HG02852 (cell line): Measurements from ENCODE around the gene CTNNA3.
"Not testable (repeated sequence)": the region's sequence is repeated elsewhere in the genome, so short reads cannot be mapped to it uniquely, and the experiment has no call there.

Source experiments
- ATAC-seq: cut with Tn5 transposase; IDR thresholded peaks from one replicate; pipeline ENCODE4 v1.9.1; 2021; ENCODE audit warnings: mild to moderate bottlenecking, moderate library complexity; ENCODE audit not compliant: unreplicated experiment

CTNNA3 gene

GRCh38 chr10:67606572-67606971, 89.4 kb downstream of the CTNNA3 start:
- no peak for ATAC-seq

GRCh38 chr10:67603701-67604100, 92.3 kb downstream of the CTNNA3 start:
- no peak for ATAC-seq

GRCh38 chr10:67603086-67603485, 92.9 kb downstream of the CTNNA3 start:
- ATAC-seq = no peak

DNA sequence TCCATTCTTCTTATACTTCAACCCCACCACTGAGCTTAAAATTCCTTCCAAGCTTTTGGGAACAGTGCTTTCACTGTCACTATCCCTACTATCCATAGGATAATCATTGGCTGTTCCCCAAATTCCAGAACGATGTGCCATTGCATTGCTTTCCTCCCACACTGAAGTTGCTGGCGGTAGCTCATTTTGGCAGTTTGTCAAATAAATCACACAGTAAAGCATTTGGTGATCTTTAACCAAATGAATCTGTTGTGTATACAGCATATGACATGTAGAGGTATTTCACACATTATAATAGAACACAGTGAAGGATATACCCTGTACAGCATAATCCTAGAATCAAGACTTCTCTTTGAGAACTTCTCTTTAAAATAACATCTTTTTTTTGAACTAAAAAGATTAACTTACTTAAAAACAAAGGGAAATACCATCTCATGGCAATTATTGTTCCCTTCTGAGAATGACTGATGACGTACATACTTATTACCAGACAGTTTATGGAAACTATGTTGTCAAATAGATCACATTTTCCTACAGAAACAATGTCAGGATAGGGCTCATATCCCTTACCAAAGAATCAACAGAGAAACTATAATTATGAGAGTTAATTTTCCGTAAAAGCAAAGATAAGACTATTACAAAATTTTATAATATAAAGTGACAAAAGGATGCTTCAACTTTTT, 93.6 kb downstream of the CTNNA3 start:
- no peak for ATAC-seq

DNA sequence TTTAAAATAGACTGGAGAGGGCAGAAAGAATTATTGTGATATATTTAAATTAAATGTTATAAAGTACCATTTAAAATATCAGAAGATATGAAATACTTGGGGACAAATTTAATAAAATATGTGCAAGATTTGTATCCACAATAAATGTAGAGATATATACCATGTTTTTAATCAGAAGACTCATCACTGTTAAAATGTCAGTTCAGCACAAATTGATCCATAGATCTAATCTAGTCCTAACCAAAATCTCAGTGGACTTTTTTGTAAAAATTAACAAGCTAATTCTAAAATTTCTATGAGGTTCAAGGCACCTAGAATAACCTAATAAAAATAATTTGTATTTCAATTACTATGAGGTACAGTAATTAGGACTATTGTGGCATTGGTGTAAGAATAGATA, 96.4 kb downstream of the CTNNA3 start:
- no peak for ATAC-seq

DNA sequence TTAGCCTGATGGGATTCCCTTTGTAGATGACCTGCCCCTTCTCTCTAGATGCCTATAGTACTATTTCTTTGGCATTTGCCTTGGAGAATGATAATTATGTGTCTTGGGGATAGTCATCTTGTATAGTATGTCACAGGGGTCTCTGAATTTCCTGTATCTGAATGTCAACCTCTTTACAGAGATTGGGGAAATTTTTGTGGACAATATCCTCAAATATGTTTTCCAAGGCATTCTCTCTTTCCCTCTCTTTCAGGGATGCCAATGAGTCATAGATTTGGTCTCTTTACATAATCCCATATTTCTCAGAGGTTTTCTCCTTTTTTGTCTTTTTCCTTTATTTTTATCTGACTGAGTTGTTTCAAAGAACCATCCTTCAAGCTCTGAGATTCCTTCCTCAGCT, 99.4 kb downstream of the CTNNA3 start:
- ATAC-seq = no peak

- no peak for ATAC-seq
These were observed 108.2 kb downstream of the CTNNA3 start for GRCh38 chr10:67587771-67588170.

DNA sequence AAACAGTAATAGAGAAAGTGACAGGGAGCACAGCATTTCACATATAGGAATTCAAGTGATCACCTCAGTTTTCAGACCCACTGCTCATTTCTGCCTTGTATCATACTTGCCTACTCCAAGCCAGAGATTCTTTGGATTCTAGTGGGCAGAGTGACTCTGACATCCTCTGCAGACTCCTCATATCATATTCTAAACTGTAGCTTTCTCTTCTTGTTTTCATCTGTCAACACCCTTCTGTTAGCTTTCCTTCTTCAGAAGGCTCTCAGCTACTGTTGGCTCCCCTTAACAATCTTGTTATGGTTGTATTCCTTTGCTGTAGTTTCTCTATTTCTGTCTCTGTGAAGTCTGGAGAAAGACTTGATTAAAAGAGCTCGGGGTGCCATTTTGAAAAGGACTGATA, 120.5 kb downstream of the CTNNA3 start:
- ATAC-seq = no peak

- no peak for ATAC-seq
These were observed 122.5 kb downstream of the CTNNA3 start for GRCh38 chr10:67573484-67573883.

- no peak for ATAC-seq
These were observed 124.5 kb downstream of the CTNNA3 start for GRCh38 chr10:67571503-67571902.

DNA sequence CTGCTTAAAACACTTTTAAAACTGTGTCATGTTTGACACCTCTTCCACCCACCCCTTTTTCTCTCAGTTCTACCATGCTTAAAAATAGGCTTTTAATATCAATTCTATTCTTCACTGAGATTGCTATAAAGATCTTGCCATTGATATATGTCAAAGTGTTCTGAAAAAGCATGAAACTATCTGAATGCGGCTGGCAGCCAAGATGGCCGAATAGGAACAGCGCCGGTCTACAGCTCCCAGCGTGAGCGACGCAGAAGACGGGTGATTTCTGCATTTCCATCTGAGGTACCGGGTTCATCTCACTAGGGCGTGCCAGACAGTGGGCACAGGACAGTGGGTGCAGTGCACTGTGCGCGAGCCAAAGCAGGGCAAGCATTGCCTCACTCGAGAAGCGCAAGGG, 137.7 kb downstream of the CTNNA3 start:
- not testable (repeated sequence) for ATAC-seq

- ATAC-seq = no peak
These were observed 142.7 kb downstream of the CTNNA3 start for GRCh38 chr10:67553254-67553653.

GRCh38 chr10:67550838-67551402, 145.1 kb downstream of the CTNNA3 start:
- no peak for ATAC-seq

GRCh38 chr10:67550046-67550445, 145.9 kb downstream of the CTNNA3 start:
- no peak for ATAC-seq

DNA sequence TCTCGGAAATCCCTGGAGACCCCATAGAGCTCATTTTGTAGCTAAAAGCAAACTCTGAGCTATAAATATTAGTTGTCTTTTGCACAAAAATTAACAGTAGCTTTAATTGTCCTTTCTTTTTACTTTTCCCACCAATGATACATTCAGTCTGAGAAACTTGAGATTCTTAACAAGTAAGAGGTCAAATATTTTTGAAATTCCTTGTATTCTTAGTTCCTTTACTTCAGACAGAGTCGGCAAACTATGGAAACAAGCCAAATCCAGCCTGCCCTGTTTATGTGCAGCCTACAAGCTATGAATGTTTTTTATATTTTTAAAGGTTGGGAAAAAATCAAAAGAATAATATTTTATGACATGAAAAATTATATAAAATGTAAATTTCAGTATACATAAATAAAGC, 146.6 kb downstream of the CTNNA3 start:
- ATAC-seq = no peak

GRCh38 chr10:67541411-67541810, 154.6 kb downstream of the CTNNA3 start:
- no peak for ATAC-seq

DNA sequence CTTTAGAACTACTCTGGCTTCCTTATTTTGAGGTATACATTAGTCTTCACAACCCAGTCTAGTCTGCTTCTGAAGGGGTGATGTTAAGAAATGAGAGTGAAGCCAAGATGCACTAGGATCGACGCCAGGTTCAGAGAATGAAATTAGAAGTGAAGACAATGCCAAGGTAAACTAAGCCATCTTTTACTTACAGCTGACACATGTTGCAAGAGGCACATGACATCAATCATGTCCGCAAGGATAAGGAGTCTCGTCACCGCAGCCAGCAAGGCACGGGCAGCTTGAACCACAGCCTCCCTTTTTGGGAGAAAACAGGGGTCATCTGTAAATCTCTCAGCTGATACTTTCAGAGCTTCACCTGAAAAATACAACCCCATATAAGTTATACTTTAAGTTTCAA, 156.7 kb downstream of the CTNNA3 start:
- no peak for ATAC-seq

- ATAC-seq = no peak
These were observed 158.1 kb downstream of the CTNNA3 start for GRCh38 chr10:67537906-67538305.

- ATAC-seq = no peak
These were observed 162.6 kb downstream of the CTNNA3 start for GRCh38 chr10:67533376-67533775.

GRCh38 chr10:67530990-67531389, 165.0 kb downstream of the CTNNA3 start:
- not testable (repeated sequence) for ATAC-seq

GRCh38 chr10:67527351-67527750, 168.6 kb downstream of the CTNNA3 start:
- no peak for ATAC-seq

DNA sequence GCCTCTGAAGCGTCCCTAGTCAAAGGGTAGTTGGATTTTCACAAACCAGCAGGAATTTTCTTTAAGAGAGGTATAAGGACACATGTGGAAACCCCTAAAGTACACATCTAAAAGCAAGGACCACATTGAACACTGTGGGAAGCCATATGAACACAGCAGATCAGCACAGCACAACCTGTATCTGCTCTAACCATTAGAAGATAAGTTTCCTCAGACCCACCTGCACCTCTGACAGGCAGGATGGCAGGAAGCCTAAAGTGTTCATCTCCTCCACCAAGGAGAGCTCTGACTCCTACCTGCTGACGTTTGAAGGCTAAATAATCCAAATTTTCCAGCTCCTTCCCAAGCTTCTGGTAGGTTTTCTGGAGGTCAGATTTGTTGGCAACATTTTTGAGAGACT, 174.4 kb downstream of the CTNNA3 start:
- ATAC-seq = no peak
